Hepatocyte (in vitro differentiated cells): ENCODE data around the gene ATG10. TPM values are rescaled to one million over a fixed set of nuclear protein-coding genes. Genes with fewer than 3 reads are reported as not detected.

Source experiments
- DNase-seq: peaks from one replicate; pipeline ENCODE4 v3.0.0-alpha.2; 2016; ENCODE audit warnings: low spot score
- H2AFZ ChIP-seq: fragments of 200-600 bp; sonication (generic); 2 replicates; pipeline ENCODE4 v1.6.0; 2016; ENCODE audit warnings: antibody characterized with exemption, mild to moderate bottlenecking
- H3K27ac ChIP-seq: fragments of 200-600 bp; sonication (generic); 2 replicates; pipeline ENCODE4 v1.5.1; 2016; ENCODE audit warnings: mild to moderate bottlenecking
- H3K27me3 ChIP-seq: fragments of 200-600 bp; sonication (generic); 2 replicates; pipeline ENCODE4 v1.6.1; 2016
- H3K36me3 ChIP-seq: fragments of 200-600 bp; sonication (generic); replicated peaks from 2 replicates; pipeline ENCODE4 v1.5.1; 2016; ENCODE audit warnings: low read depth; ENCODE audit not compliant: insufficient read depth
- H3K4me1 ChIP-seq: fragments of 200-600 bp; sonication (generic); 2 replicates; pipeline ENCODE4 v1.5.1; 2016; ENCODE audit warnings: mild to moderate bottlenecking, moderate library complexity; ENCODE audit not compliant: insufficient read depth
- H3K4me2 ChIP-seq: fragments of 200-600 bp; sonication (generic); 2 replicates; pipeline ENCODE4 v1.6.0; 2016
- H3K4me3 ChIP-seq: fragments of 200-600 bp; sonication (generic); 2 replicates; pipeline ENCODE4 v1.5.1; 2016; ENCODE audit warnings: mild to moderate bottlenecking
- H3K79me2 ChIP-seq: fragments of 200-600 bp; sonication (generic); 2 replicates; pipeline ENCODE4 v1.6.0; 2017; ENCODE audit warnings: mild to moderate bottlenecking
- H3K9me2 ChIP-seq: fragments of 200-600 bp; sonication (generic); replicated peaks from 2 replicates; pipeline ENCODE4 v1.6.0; 2017; ENCODE audit warnings: mild to moderate bottlenecking; ENCODE audit not compliant: insufficient read depth
- H3K9me3 ChIP-seq: fragments of 200-600 bp; sonication (generic); 2 replicates; pipeline ENCODE4 v1.5.1; 2016; ENCODE audit warnings: low read depth, mild to moderate bottlenecking
- H4K20me1 ChIP-seq: fragments of 200-600 bp; sonication (generic); 2 replicates; pipeline ENCODE4 v1.6.0; 2016; ENCODE audit warnings: mild to moderate bottlenecking; ENCODE audit not compliant: insufficient read depth, poor library complexity, severe bottlenecking
- CTCF ChIP-seq: fragments of 200-600 bp; sonication (generic); IDR thresholded peaks from 2 replicates; pipeline ENCODE4 v1.5.1; 2016; ENCODE audit warnings: antibody characterized with exemption, mild to moderate bottlenecking; ENCODE audit not compliant: poor library complexity
- EZH2 ChIP-seq: fragments of 200-600 bp; sonication (generic); IDR thresholded peaks from 2 replicates; pipeline ENCODE4 v1.6.1; 2016; ENCODE audit warnings: antibody characterized with exemption, mild to moderate bottlenecking, borderline replicate concordance
- EZH2phosphoT487 ChIP-seq: fragments of 200-600 bp; sonication (generic); IDR thresholded peaks from one replicate; pipeline ENCODE4 v1.6.1; 2018; ENCODE audit warnings: antibody characterized with exemption, mild to moderate bottlenecking, low read depth, moderate library complexity; ENCODE audit not compliant: unreplicated experiment, severe bottlenecking
- WGBS: methylation state at CpG from one replicate; pipeline ENCODE4 v1.1.6; 2016; ENCODE audit warnings: low lambda C conversion rate; ENCODE audit errors: missing lambda C conversion rate; 5-methylcytosine and 5-hydroxymethylcytosine counted together
- polyA plus RNA-seq: library from polyadenylated mRNA; unstranded; fragments of >200 nt; fragmentation: Nextera tagmentation; extraction: Ambion mirVana; gene quantifications from 2 replicates; pipeline ENCODE4 v1.2.1, GENCODE V29; 2016
- total RNA-seq: library from RNA; depleted of rRNA; stranded (reverse); fragments of >200 nt; gene quantifications from 2 replicates; pipeline ENCODE4 v1.2.3, GENCODE V29; 2014

ATG10 gene
- total and polyA plus RNA-seq, 2 experiments from 2014 or later = 11.8 to 13.0 TPM

- 69% methylated on average over 1 of the region's 1 CpG for WGBS
- H3K27ac ChIP-seq = no peak overlapping the region
- H3K4me2 ChIP-seq = no peak overlapping the region
- TF ChIP-seq EZH2phosphoT487 = no peak
- TF ChIP-seq EZH2 = no peak
- TF ChIP-seq CTCF = no peak
- no peak overlapping the region for H3K4me3 ChIP-seq
- H3K36me3 ChIP-seq = no peaks in the 10 kb centered on the region
- H3K9me2 ChIP-seq = no peaks in the 10 kb centered on the region
- H2AFZ ChIP-seq = no peak overlapping the region
- H3K4me1 ChIP-seq = no peaks in the 10 kb centered on the region
- H4K20me1 ChIP-seq = no peaks in the 10 kb centered on the region
- H3K9me3 ChIP-seq = no peaks in the 10 kb centered on the region
- no peak for DNase-seq
- H3K27me3 ChIP-seq = no peaks in the 10 kb centered on the region
- H3K79me2 ChIP-seq = no peaks in the 10 kb centered on the region
These were observed 284.0 kb downstream of the ATG10 start for GRCh38 chr5:82255844-82256243.

GRCh38 chr5:82257247-82257646 is 285.4 kb downstream of the ATG10 start:
- 86% methylated on average over 2 of the region's 2 CpGs for WGBS
- Histone ChIP-seq H3K36me3 (no peaks in the 10 kb centered on the region), H3K27ac (no peak overlapping the region), H3K9me2 (no peaks in the 10 kb centered on the region), H3K4me1 (no peaks in the 10 kb centered on the region), H3K9me3 (no peaks in the 10 kb centered on the region), H3K4me3 (no peak overlapping the region), H3K4me2 (no peak overlapping the region), H3K27me3 (no peaks in the 10 kb centered on the region), H3K79me2 (no peaks in the 10 kb centered on the region), H4K20me1 (no peaks in the 10 kb centered on the region), H2AFZ (no peak overlapping the region)
- TF ChIP-seq CTCF = no peak
- no peak for TF ChIP-seq EZH2
- DNase-seq = no peak

- no peaks in the 10 kb centered on the region for H3K79me2 ChIP-seq
- H3K4me2 ChIP-seq = no peak overlapping the region
- no peak for DNase-seq
- TF ChIP-seq CTCF (no peak), EZH2phosphoT487 (no peak), EZH2 (no peak)
- H2AFZ ChIP-seq = no peak overlapping the region
- no peaks in the 10 kb centered on the region for H3K36me3 ChIP-seq
- no peak overlapping the region for H3K4me3 ChIP-seq
- no peak overlapping the region for H3K27ac ChIP-seq
- WGBS = 84% methylated on average over 3 of the region's 3 CpGs
- H4K20me1 ChIP-seq = no peaks in the 10 kb centered on the region
- no peaks in the 10 kb centered on the region for H3K27me3 ChIP-seq
- H3K9me2 ChIP-seq = no peaks in the 10 kb centered on the region
- no peaks in the 10 kb centered on the region for H3K9me3 ChIP-seq
- no peaks in the 10 kb centered on the region for H3K4me1 ChIP-seq
These were observed 285.9 kb downstream of the ATG10 start for GRCh38 chr5:82257729-82258128.
